DLD1 (cell line): ENCODE data around the gene SCARB1.

ENCODE experiments used
- in situ Hi-C: cut with HindIII; loops from 2 replicates; pipeline ENCODE4 v1.10.0; 2017; ENCODE audit warnings: low sequenced_read_pairs

Gene SCARB1

GRCh38 chr12:124804011-124804621 is 59.5 kb downstream of the SCARB1 start:
- in situ Hi-C loops = no loop called here

DNA sequence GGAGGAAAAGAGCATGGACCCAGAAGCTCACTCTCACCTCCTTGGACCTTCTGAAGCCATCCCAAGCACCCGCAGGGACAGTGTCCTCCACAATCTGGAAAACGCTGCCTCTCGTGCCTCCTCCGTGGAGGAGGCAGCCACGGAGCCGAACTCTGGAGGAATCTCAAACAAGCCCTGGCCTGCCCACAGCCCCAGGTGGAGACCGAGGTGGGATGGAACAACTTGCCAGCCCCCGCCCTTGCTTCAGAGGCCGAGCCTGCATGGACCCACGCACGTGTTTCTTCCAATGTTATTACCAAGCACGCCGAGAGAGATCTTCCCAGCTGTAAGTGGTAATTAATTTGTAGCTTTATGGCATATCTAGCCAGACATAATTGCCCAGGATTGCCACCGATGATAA is 61.3 kb downstream of the SCARB1 start:
- in situ Hi-C loops = no loop called here

DNA sequence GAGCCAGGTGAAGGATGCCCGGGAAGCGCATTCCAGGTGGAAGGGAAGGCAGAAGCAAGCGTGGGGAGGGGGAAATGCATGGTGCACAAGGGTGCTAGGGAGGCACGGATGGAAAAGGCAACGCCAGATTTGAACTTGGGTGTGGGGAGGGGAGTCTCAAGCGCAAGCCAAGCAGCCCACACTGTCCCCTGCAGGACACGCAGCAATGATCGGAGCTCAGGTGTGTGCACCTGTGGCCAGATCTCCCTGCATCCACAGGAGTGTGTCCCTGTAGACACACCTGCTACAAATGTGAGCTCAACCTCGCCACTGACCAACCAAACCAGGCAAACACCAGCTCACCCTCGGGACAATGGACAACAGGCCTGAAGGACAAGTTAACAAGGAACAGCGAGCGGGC is 63.2 kb downstream of the SCARB1 start:
- in situ Hi-C loops = no loop called here

- in situ Hi-C loops = no loop called here
These were observed 66.3 kb downstream of the SCARB1 start for GRCh38 chr12:124797321-124797720.

- in situ Hi-C loops = no loop called here
These were observed 67.2 kb downstream of the SCARB1 start for GRCh38 chr12:124796303-124796960.

GRCh38 chr12:124795081-124795948 is 68.3 kb downstream of the SCARB1 start:
- in situ Hi-C loops = no loop called here

DNA sequence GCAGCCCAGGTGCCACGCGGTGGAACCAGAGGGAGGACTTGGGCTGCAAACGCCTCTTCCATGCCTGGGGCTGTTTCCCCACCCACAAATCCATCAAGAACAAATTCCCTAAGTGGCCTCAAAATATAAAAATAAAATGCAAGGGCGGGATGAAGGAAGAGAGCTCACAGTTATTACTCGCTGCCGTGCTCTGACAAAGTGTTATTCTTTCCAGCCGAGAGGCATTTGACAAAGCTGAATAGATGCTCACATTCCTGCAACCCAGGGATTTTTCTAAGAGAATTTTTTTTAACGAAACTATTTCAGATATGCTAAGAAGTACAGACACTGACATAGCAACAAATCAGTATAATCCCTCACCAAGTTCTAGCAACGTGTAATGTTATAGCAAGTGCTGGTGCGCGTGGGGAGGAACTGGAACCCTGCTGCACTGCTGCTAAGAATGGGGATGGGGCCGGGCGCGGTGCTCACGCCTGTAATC is 70.7 kb downstream of the SCARB1 start:
- in situ Hi-C loops = no loop called here

- in situ Hi-C loops = no loop called here
These were observed 71.5 kb downstream of the SCARB1 start for GRCh38 chr12:124792156-124792555.

- in situ Hi-C loops = no loop called here
These were observed 72.8 kb downstream of the SCARB1 start for GRCh38 chr12:124790650-124791400.

GRCh38 chr12:124788936-124789555 is 74.6 kb downstream of the SCARB1 start:
- in situ Hi-C loops = no loop called here

DNA sequence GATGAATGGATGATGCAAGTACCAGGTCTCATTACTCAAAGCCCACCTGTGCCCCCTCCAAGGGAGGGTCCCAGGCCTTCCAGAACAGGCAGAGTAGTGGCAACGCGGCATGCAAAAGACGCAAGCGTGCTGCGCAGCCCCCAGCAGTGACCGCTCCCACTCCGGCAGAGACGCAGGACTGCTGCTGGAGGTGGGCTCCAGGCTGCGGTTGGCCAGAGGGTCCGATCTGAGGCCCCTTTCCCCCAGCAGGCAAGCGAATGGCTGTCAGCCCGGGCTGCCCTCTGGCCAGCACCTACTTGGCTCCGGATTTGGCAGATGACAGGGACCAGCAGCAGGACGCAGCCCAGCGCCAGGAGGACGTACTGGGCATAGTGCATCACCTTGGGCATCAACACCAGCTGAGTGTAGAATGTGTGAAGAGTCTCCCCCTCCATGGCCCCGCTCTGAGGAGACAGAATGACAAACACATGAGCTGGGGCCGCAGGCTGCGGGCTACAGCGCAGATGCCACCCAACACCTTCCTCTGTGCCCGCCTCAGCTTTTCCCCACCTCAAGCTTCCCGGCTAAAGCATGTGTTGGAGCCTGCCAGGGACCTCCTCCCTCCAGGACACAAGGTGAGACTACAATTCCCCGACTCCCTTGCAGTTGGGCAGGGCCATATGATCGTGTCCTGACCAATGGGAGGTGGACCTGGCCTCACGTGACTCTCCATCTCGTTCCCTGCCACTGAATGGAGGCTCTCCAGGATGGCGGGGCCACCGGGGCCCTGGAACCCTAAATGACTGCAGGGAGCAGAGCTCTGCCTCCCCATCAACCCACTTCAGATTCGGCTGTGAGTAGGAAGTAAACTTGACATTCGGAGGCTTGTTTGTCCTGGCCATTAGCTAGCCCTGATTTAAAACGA is 77.4 kb downstream of the SCARB1 start:
- in situ Hi-C loops = no loop called here

DNA sequence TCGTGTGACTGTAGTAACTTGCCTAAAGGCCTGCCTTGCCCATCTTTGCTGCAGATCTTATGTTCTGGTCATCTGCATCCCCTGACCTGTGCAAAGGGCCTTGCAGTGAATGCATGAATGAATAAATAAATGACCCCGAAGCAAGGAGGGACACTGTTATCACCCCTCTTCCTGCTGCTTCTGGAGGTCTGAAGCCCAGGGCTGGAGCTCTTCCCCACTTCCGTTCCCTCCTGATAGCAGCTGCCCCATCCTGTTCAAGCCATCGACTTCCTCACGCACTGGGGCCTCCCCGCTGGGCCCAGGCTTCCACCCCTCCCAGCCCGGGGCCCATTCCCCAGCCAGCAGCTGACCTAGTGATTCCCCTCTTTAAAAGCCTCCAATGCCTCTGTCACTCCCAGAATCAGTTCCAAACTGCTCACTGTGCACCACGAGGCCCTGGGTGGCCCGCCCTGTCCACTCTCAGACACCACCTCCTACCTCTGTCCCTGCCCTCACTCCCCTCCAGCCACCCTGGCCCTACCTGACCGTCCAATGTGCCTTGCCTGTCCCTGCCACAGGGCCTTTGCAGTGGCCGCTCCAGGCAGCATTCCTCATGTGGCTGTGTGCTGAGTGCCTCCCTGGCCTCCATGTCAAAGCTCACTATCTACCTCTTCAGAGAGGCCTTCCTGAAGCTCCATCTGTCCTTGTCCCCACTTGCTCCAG is 78.6 kb downstream of the SCARB1 start:
- in situ Hi-C loops = no loop called here

DNA sequence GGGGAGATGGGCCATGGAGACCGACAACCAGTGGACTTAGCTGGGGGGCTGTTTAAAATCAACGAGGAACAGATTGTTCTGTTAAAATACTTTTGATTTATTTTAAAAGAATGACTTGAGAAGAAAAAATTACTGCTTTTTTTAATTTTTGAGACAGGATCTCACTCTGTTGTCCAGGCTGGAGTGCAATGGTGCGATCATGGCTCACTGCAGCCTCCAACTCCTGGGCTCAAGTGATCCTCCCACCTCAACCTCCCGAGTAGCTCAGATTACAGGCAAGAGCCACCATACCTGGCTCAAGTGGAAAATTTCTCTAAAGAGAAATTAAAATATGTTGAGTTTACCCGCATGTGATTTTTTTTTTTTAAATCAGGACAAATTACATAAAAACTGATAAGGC is 80.6 kb downstream of the SCARB1 start:
- in situ Hi-C loops = no loop called here

DNA sequence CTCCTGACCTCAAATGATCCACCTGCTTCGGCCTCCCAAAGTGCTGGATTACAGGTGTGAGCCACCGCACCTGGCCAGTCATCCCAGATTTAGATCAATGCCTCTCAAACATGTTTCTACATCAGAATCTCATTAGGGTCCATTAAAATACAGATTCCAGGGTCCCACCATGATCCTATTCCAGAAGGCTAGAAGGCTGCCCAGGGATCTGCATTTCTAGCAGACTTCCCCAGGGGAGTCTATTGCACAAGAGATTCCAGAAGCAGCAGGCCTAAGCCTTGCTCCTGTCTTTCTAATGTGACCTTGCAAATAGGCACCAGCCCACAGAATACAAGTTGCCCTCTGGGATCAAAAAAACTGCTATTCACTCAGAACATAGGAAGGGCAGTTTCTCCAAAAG is 81.5 kb downstream of the SCARB1 start:
- in situ Hi-C loops = no loop called here

DNA sequence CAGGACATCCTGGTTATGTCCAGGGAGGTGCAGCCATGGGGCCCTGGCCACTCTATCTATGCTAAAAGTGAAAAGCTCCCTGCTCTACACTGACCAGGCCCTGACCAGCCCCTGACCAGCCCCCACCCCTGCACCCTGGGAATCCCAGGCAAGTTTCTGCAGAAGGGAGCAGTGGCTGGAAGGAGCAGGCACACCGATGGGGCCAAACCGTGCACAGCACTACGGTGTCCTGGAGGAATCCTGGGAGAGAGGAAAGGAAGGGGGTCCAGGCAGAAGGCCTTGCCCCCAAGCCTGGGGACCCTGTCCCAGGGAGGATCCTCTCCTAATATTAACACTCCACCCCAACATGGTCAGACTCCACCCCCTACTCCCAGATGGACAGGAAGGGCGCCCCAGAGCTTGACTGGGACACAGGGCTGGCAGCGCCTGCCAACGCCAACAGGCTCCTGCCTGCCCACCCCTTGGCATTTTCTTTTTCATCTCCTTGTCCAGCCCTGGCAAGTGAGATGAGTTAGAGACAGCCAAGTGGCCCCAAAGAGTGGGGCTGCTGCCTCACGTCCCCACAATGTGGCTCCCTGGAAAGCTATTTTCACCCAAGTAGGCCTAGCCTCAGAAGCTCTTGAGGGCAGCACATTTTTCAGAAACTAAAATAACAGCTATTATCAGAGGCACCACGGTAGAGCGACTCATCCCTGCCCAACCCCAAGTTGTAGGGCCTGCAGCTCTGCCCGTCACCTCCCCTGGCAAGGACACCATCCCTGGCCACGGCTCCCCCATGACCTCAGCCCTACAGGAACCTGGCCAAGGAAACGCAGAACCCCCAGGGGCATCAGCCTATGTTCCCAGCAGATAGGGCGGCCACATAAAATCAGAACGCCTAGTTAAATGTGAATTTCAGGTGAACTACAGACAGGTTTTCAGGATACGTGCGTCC is 82.6 kb downstream of the SCARB1 start:
- in situ Hi-C loops = no loop called here

- in situ Hi-C loops = no loop called here
These were observed 83.3 kb downstream of the SCARB1 start for GRCh38 chr12:124780336-124780735.

DNA sequence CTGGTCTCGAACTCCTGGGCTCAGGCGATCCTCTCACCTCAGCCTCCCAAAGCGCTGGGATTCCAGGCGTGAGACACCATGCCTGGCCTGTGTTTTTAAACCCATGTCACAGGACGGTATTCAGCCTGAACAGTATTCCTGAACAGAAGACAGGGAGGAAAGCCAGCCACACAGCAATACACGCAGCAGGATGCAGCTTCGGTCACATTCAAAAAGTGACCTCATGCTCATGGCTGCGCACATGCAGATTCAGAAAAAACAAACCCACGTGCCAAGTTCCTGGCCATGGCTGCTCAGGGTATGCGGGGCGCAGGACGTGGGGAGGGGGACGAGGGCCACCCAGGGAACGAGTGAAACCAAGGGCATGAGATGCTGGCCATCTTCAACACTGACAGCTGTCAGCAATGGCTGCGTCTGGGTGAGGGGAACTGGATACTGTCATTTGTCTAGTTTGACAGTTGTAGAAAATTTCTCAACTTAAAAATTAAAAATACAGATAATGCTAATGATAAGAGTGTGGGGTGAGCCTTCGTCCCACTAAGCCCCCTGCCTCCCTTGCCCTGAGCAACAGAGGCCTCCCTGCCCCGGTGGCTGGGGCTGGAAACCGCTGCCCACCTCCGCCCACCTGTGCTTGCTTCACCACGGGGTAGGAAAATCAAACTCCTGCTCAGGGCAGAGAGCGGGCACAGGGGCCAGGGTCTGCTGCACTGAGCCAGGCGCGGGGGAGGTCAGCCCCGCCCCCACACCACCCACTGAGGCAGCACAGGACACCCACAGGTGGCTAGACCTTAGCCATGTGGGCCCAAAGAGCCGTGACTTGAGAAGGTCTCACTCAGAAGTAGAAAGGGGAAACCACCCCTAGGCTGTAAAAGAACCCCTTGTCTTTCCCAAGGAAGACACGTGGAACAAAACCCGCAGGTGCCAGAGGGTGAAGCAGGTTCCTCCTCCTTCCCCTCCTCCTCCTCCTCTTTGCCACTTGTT is 84.2 kb downstream of the SCARB1 start:
- in situ Hi-C loops = no loop called here
